IMR-90 (cell line): Measurements from ENCODE around the gene DAB2. TPM values are rescaled to one million over a fixed set of nuclear protein-coding genes. Genes with fewer than 3 reads are reported as not detected.

ENCODE experiments used
- ATAC-seq: fragments of 200-7000 bp; cut with Tn5 transposase; 2 replicates; pipeline ENCODE4 v1.9.1; 2020; ENCODE audit warnings: low read depth, mild to moderate bottlenecking, moderate library complexity
- BruUV-seq: library from RNA; stranded (reverse); fragments of 400-500 nt; replicated peaks from 2 replicates; lab custom pipeline; 2021; lab: Mats Ljungman, UMichigan
- CTCF ChIA-PET: fragments of 300-600 bp; formaldehyde crosslinking; extraction: SDS; loops from one replicate; lab custom pipeline; 2021; ENCODE audit warnings: antibody characterized with exemption; lab: Yijun Ruan, JAX
- POLR2A ChIA-PET: fragments of 300-600 bp; sonication (Branson Sonifier 250); formaldehyde crosslinking; loops from one replicate; lab custom pipeline; 2022; ENCODE audit warnings: antibody characterized with exemption; ENCODE audit not compliant: unreplicated experiment; lab: Charles Lee
- DNase-seq: peaks from one replicate; pipeline ENCODE4 v3.0.0; 2013
- H2AFZ ChIP-seq: replicated peaks from 2 replicates; pipeline ENCODE3; 2013; ENCODE audit warnings: low read length, mild to moderate bottlenecking; ENCODE audit not compliant: poor library complexity
- H2AK5ac ChIP-seq: 2 replicates; pipeline ENCODE4 v1.6.1; 2013; ENCODE audit warnings: low read depth, low read length, inconsistent platforms
- H2AK9ac ChIP-seq: replicated peaks from 2 replicates; pipeline ENCODE3; 2013; ENCODE audit warnings: mild to moderate bottlenecking, low read depth, low read length, moderate library complexity; ENCODE audit not compliant: poor library complexity
- H2BK120ac ChIP-seq: 2 replicates; pipeline ENCODE4 v1.6.1; 2013; ENCODE audit warnings: low read depth, low read length, inconsistent platforms
- H2BK15ac ChIP-seq: 3 replicates; pipeline ENCODE4 v1.6.1; 2013; ENCODE audit warnings: low read depth, low read length, inconsistent platforms
- H2BK20ac ChIP-seq: 2 replicates; pipeline ENCODE4 v1.6.1; 2013; ENCODE audit warnings: low read depth, mild to moderate bottlenecking, inconsistent platforms, low read length, moderate library complexity
- H2BK5ac ChIP-seq: 2 replicates; pipeline ENCODE4 v1.6.1; 2013; ENCODE audit warnings: mild to moderate bottlenecking, low read depth, low read length, inconsistent platforms; ENCODE audit not compliant: poor library complexity, severe bottlenecking
- H3K14ac ChIP-seq: replicated peaks from 2 replicates; pipeline ENCODE4 v1.6.1; 2013; ENCODE audit warnings: low read depth, low read length, inconsistent platforms
- H3K18ac ChIP-seq: 2 replicates; pipeline ENCODE4 v1.6.1; 2013; ENCODE audit warnings: low read depth, low read length, control low read depth
- H3K23ac ChIP-seq: 2 replicates; pipeline ENCODE4 v1.6.1; 2013; ENCODE audit warnings: low read depth, low read length, inconsistent platforms
- H3K27ac ChIP-seq: 2 replicates; pipeline ENCODE4 v1.5.1; 2013; ENCODE audit warnings: mild to moderate bottlenecking, control low read depth, low read length; ENCODE audit not compliant: insufficient read depth
- H3K27me3 ChIP-seq: 2 replicates; pipeline ENCODE4 v1.6.1; 2013; ENCODE audit warnings: low read length; ENCODE audit not compliant: control insufficient read depth, insufficient read depth
- H3K36me3 ChIP-seq: 2 replicates; pipeline ENCODE4 v1.6.1; 2013; ENCODE audit warnings: low read length, mixed read lengths; ENCODE audit not compliant: control insufficient read depth, insufficient read depth
- H3K4ac ChIP-seq: 2 replicates; pipeline ENCODE4 v1.6.1; 2013; ENCODE audit warnings: low read depth, low read length, inconsistent platforms
- H3K4me1 ChIP-seq: 2 replicates; pipeline ENCODE4 v1.6.1; 2013; ENCODE audit warnings: low read length, mixed read lengths; ENCODE audit not compliant: control insufficient read depth, insufficient read depth
- H3K4me2 ChIP-seq: 2 replicates; pipeline ENCODE4 v1.6.1; 2013; ENCODE audit warnings: low read depth, mild to moderate bottlenecking, control low read depth, low read length, moderate library complexity
- H3K4me3 ChIP-seq: 2 replicates; pipeline ENCODE4 v1.5.1; 2013; ENCODE audit warnings: low read depth, mild to moderate bottlenecking, control low read depth, low read length, moderate library complexity; ENCODE audit not compliant: insufficient read depth
- H3K56ac ChIP-seq: 2 replicates; pipeline ENCODE4 v1.6.1; 2013; ENCODE audit warnings: low read length, inconsistent platforms; ENCODE audit not compliant: insufficient read depth; ENCODE audit errors: extremely low read depth
- H3K79me1 ChIP-seq, 2 experiments: 2 replicates each; pipeline ENCODE4 v1.6.1; 2013; ENCODE audit warnings: low read length in 2 of 2, inconsistent platforms in 1 of 2, low read depth in 1 of 2
- H3K9ac ChIP-seq: 2 replicates; pipeline ENCODE4 v1.6.1; 2013; ENCODE audit warnings: low read depth, low read length, control low read depth
- H3K9me1 ChIP-seq: 2 replicates; pipeline ENCODE4 v1.6.1; 2013; ENCODE audit warnings: low read length, inconsistent platforms; ENCODE audit not compliant: insufficient read depth
- H3K9me3 ChIP-seq: 2 replicates; pipeline ENCODE4 v1.6.1; 2013; ENCODE audit warnings: low read length; ENCODE audit not compliant: control insufficient read depth, insufficient read depth
- H4K20me1 ChIP-seq: 2 replicates; pipeline ENCODE4 v1.6.1; 2013; ENCODE audit warnings: low read length, inconsistent platforms; ENCODE audit not compliant: insufficient read depth
- H4K5ac ChIP-seq: 2 replicates; pipeline ENCODE4 v1.6.1; 2013; ENCODE audit warnings: mild to moderate bottlenecking, low read depth, low read length, control low read depth
- H4K8ac ChIP-seq, 2 experiments: 2 replicates each; pipeline ENCODE4 v1.6.1; 2013; ENCODE audit warnings: low read depth in 2 of 2, low read length in 2 of 2, control low read depth in 1 of 2, inconsistent platforms in 1 of 2
- H4K91ac ChIP-seq: 2 replicates; pipeline ENCODE4 v1.6.1; 2013; ENCODE audit warnings: low read depth, low read length, inconsistent platforms; ENCODE audit not compliant: insufficient read depth
- BHLHE40 ChIP-seq: fragments of 150-350 bp; IDR thresholded peaks from 2 replicates; pipeline ENCODE4 v1.6.1; 2016; ENCODE audit warnings: mild to moderate bottlenecking, low read depth, low read length
- CEBPB ChIP-seq: IDR thresholded peaks from 2 replicates; pipeline ENCODE4 v1.6.1; 2012; ENCODE audit warnings: low read depth, low read length, improper control_type of control experiment
- CHD1 ChIP-seq: IDR thresholded peaks from 2 replicates; pipeline ENCODE4 v1.6.1; 2012; ENCODE audit warnings: low read depth, low read length, improper control_type of control experiment
- ELK1 ChIP-seq: fragments of 150-350 bp; IDR thresholded peaks from 2 replicates; pipeline ENCODE4 v1.6.1; 2016; ENCODE audit warnings: low read depth, mild to moderate bottlenecking, low read length, moderate library complexity, borderline replicate concordance
- FOS ChIP-seq: fragments of 150-350 bp; IDR thresholded peaks from 2 replicates; pipeline ENCODE4 v1.6.1; 2016; ENCODE audit warnings: low read depth, low read length
- MAFK ChIP-seq: IDR thresholded peaks from 2 replicates; pipeline ENCODE4 v1.6.1; 2012; ENCODE audit warnings: low read depth, low read length, improper control_type of control experiment
- MAZ ChIP-seq: IDR thresholded peaks from 2 replicates; pipeline ENCODE4 v1.6.1; 2012; ENCODE audit warnings: low read depth, mild to moderate bottlenecking, low read length, improper control_type of control experiment, moderate library complexity, borderline replicate concordance
- MXI1 ChIP-seq: IDR thresholded peaks from 2 replicates; pipeline ENCODE4 v1.6.1; 2012; ENCODE audit warnings: low read depth, mild to moderate bottlenecking, low read length, moderate library complexity, borderline replicate concordance
- NFE2L2 ChIP-seq: fragments of 150-350 bp; IDR thresholded peaks from 2 replicates; pipeline ENCODE4 v1.6.1; 2016; ENCODE audit warnings: low read depth, mild to moderate bottlenecking, low read length
- POLR2A ChIP-seq: IDR thresholded peaks from 2 replicates; pipeline ENCODE4 v1.6.1; 2012; ENCODE audit warnings: mild to moderate bottlenecking, low read depth, low read length
- RAD21 ChIP-seq: IDR thresholded peaks from 2 replicates; pipeline ENCODE4 v1.6.1; 2012; ENCODE audit warnings: low read length, improper control_type of control experiment
- RCOR1 ChIP-seq: IDR thresholded peaks from 2 replicates; pipeline ENCODE4 v1.6.1; 2012; ENCODE audit warnings: mild to moderate bottlenecking, low read length, improper control_type of control experiment; ENCODE audit not compliant: insufficient replicate concordance
- RFX5 ChIP-seq: IDR thresholded peaks from 2 replicates; pipeline ENCODE4 v1.8.0; 2012; ENCODE audit warnings: low read depth, mild to moderate bottlenecking, low read length, moderate library complexity
- SMC3 ChIP-seq: fragments of 150-350 bp; IDR thresholded peaks from 2 replicates; pipeline ENCODE4 v1.6.1; 2016; ENCODE audit warnings: low read depth, mild to moderate bottlenecking, antibody characterized with exemption, low read length, moderate library complexity
- WGBS, 2 experiments: methylation state at CpG; one replicate each; pipeline versions ENCODE4 v1.1.5 to v1.1.7; 2013; ENCODE audit warnings: missing lambda C conversion rate in 2 of 2; ENCODE audit not compliant: insufficient read length in 1 of 2; ENCODE audit errors: extremely low coverage in 2 of 2; 5-methylcytosine and 5-hydroxymethylcytosine counted together
- dilution Hi-C: fragments of 300-500 bp; cut with HindIII; formaldehyde crosslinking; loops from one replicate; pipeline ENCODE4 v1.14.3; 2018; ENCODE audit warnings: low sequenced_read_pairs; ENCODE audit not compliant: unreplicated experiment
- in situ Hi-C: fragments of 300-500 bp; cut with MboI; formaldehyde crosslinking; loops from 3 replicates; pipeline ENCODE4 v1.14.3; 2019; ENCODE audit warnings: low sequenced_read_pairs, inconsistent platforms, mixed read lengths
- intact Hi-C: fragments of 100-400 bp; cut with micrococcal nuclease; formaldehyde crosslinking; loops from 2 replicates; pipeline ENCODE4 v1.10.0; 2022
- polyA plus RNA-seq, 3 experiments: library from polyadenylated mRNA; depleted of rRNA; stranded (reverse); fragments of >200 nt; gene quantifications; 2 replicates each; pipeline ENCODE4 v1.2.3, GENCODE V29; 2012; ENCODE audit warnings: low replicate concordance in 1 of 3
- total RNA-seq: library from RNA; depleted of rRNA; stranded (reverse); fragments of >200 nt; gene quantifications from 2 replicates; pipeline ENCODE4 v1.2.3, GENCODE V29; 2012
- TF ChIP-seq, protein P1 (sequence below): conservative IDR thresholded peaks from 2 replicates; pipeline ENCODE4 v1.5.1; 2012; ENCODE audit warnings: mild to moderate bottlenecking, low read depth, low read length, improper control_type of control experiment
- TF ChIP-seq, protein P2 (sequence below): fragments of 150-350 bp; IDR thresholded peaks from 2 replicates; pipeline ENCODE4 v1.6.1; 2017; ENCODE audit warnings: mild to moderate bottlenecking, antibody characterized with exemption, low read length, low read depth

DAB2 gene
- total and polyA plus RNA-seq, 2 of the 4 experiments (the other 2 are of a cell fraction), result 50.0 to 101 TPM

DNA sequence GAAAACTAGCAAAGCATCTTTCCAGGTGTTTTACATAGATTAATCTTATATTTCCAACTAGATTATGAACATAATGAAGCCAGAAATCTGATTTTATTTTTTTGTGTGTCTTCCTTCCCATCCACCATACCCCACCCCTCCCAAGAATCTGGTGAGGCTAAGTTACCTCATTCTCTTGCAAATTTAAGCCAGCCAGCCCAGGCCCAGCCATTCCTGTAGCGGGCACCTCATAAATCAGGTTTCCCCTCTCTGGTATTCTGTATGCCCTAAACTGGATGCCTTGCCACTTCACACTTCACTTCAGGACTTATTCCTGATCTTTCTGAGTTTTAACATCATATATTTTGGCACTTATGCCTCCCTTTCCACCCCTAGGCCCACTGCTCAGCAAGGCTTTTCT lies 82.3 kb downstream of the DAB2 start:
- Histone ChIP-seq H3K56ac (no peak overlapping the region), H3K27ac (no peak overlapping the region), H2BK5ac (no peak overlapping the region), H3K36me3 (no peaks in the 10 kb centered on the region), H2AK9ac (no peak overlapping the region), H3K14ac (no peak overlapping the region), H3K23ac (no peak overlapping the region), H2BK120ac (no peak overlapping the region), H4K20me1 (no peaks in the 10 kb centered on the region), H3K9ac (no peak overlapping the region), H3K18ac (no peak overlapping the region), H4K91ac (no peak overlapping the region), H2BK20ac (no peak overlapping the region), H3K4me2 (no peak overlapping the region), H4K8ac (no peak overlapping the region), H2AFZ (no peak overlapping the region), H3K4me1 (no peaks in the 10 kb centered on the region), H3K4me3 (no peak overlapping the region), H3K4ac (no peak overlapping the region), H3K79me1 (no peaks in the 10 kb centered on the region), H4K5ac (no peak overlapping the region), H3K9me3 (no peaks in the 10 kb centered on the region), H3K9me1 (no peaks in the 10 kb centered on the region), H2BK15ac (no peak overlapping the region), H3K27me3 (peaks cover 8% of the 10 kb centered on the region; the same call in 1 of the 2 replicates), H2AK5ac (no peak overlapping the region)
- ATAC-seq (no peak), DNase-seq (no peak)
- BruUV-seq, result no TSS peak
- TF ChIP-seq MXI1, result no peak
- TF ChIP-seq BHLHE40, result no peak
- no peak for TF ChIP-seq RCOR1
- no peak for TF ChIP-seq SMC3
- TF ChIP-seq CEBPB, result no peak
- TF ChIP-seq MAFK, result no peak
- TF ChIP-seq NFE2L2, result no peak
- no peak for TF ChIP-seq RFX5
- TF ChIP-seq CHD1, result no peak
- TF ChIP-seq, protein P1, sequence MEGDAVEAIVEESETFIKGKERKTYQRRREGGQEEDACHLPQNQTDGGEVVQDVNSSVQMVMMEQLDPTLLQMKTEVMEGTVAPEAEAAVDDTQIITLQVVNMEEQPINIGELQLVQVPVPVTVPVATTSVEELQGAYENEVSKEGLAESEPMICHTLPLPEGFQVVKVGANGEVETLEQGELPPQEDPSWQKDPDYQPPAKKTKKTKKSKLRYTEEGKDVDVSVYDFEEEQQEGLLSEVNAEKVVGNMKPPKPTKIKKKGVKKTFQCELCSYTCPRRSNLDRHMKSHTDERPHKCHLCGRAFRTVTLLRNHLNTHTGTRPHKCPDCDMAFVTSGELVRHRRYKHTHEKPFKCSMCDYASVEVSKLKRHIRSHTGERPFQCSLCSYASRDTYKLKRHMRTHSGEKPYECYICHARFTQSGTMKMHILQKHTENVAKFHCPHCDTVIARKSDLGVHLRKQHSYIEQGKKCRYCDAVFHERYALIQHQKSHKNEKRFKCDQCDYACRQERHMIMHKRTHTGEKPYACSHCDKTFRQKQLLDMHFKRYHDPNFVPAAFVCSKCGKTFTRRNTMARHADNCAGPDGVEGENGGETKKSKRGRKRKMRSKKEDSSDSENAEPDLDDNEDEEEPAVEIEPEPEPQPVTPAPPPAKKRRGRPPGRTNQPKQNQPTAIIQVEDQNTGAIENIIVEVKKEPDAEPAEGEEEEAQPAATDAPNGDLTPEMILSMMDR, result no peak
- TF ChIP-seq, protein P2, sequence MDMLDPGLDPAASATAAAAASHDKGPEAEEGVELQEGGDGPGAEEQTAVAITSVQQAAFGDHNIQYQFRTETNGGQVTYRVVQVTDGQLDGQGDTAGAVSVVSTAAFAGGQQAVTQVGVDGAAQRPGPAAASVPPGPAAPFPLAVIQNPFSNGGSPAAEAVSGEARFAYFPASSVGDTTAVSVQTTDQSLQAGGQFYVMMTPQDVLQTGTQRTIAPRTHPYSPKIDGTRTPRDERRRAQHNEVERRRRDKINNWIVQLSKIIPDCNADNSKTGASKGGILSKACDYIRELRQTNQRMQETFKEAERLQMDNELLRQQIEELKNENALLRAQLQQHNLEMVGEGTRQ, result no peak
- TF ChIP-seq MAZ, result no peak
- TF ChIP-seq POLR2A, result no peak
- no peak for TF ChIP-seq RAD21
- no peak for TF ChIP-seq FOS
- no peak for TF ChIP-seq ELK1
- intact Hi-C loops (no loop called here), in situ Hi-C loops (no loop called here), dilution Hi-C loops (no loop called here)
- POLR2A ChIA-PET, result no interaction called here
- CTCF ChIA-PET, result no interaction called here
- WGBS, 2 experiments, result 100% methylated on average over 1 of the region's 1 CpG; no CpG with 5 or more reads in 1 of the 2 experiments
